Measurements from ENCODE around the gene KRTAP10-10.

DNA sequence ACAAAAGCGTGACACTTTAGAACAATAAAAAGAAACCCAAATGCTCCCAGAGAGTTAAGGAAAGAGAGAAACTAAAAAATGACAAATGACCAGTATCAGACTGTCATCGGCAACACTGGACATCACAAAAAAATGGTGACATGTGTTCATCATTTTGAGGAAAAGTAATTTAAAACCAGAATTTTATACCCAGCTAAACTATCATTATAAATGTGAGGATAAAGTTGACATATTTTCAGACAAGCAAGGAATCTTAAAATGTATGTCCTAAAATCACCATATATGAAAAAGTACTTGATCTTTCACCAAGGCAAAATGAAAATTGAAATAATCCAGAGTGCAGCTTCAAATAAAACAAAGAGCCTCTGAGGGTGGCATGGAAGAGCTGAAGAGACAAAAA is 7.7 kb downstream of the KRTAP10-10 start:
- TF ChIP-seq, protein P1, sequence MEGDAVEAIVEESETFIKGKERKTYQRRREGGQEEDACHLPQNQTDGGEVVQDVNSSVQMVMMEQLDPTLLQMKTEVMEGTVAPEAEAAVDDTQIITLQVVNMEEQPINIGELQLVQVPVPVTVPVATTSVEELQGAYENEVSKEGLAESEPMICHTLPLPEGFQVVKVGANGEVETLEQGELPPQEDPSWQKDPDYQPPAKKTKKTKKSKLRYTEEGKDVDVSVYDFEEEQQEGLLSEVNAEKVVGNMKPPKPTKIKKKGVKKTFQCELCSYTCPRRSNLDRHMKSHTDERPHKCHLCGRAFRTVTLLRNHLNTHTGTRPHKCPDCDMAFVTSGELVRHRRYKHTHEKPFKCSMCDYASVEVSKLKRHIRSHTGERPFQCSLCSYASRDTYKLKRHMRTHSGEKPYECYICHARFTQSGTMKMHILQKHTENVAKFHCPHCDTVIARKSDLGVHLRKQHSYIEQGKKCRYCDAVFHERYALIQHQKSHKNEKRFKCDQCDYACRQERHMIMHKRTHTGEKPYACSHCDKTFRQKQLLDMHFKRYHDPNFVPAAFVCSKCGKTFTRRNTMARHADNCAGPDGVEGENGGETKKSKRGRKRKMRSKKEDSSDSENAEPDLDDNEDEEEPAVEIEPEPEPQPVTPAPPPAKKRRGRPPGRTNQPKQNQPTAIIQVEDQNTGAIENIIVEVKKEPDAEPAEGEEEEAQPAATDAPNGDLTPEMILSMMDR (IDR thresholded peaks at IDR 0.05; ENCODE audit: control extremely low read depth in 1 of 3, insufficient read depth in 1 of 3, low read depth in 1 of 3, low read length in 3 of 3), result no peak
- TF ChIP-seq JUN (IDR thresholded peaks at IDR 0.05; ENCODE audit: low read depth, low read length) (no peak), EZH2 (IDR thresholded peaks at IDR 0.05; ENCODE audit: low read depth, low read length, severe bottlenecking) (no peak), CHD2 (IDR thresholded peaks at IDR 0.05; ENCODE audit: low read length) (no peak), EGR1 (IDR thresholded peaks at IDR 0.05; ENCODE audit: borderline replicate concordance, low read depth, low read length) (no peak)

Measured in H1 (cell line).